ENCODE data around the gene CHST15.

The CHST15 gene

GRCh38 chr10:124078028-124078427 is 15.4 kb downstream of the CHST15 start:
- no peak for DNase-seq

GRCh38 chr10:124077208-124077993 is 16.0 kb downstream of the CHST15 start:
- DNase-seq, result no peak

- no peak for DNase-seq
These were observed 17.2 kb downstream of the CHST15 start for GRCh38 chr10:124076148-124076733.

- no peak for DNase-seq
These were observed 18.0 kb downstream of the CHST15 start for GRCh38 chr10:124075231-124075955.

- DNase-seq, result no peak
These were observed 18.8 kb downstream of the CHST15 start for GRCh38 chr10:124074501-124075109.

- no peak for DNase-seq
These were observed 19.4 kb downstream of the CHST15 start for GRCh38 chr10:124073978-124074377.

GRCh38 chr10:124072541-124072940 is 20.9 kb downstream of the CHST15 start:
- DNase-seq, result no peak

- DNase-seq, result no peak
These were observed 21.3 kb downstream of the CHST15 start for GRCh38 chr10:124072106-124072505.

- no peak for DNase-seq
These were observed 22.3 kb downstream of the CHST15 start for GRCh38 chr10:124071141-124071540.

GRCh38 chr10:124070666-124071065 is 22.7 kb downstream of the CHST15 start:
- no peak for DNase-seq

- no peak for DNase-seq
These were observed 23.8 kb downstream of the CHST15 start for GRCh38 chr10:124069341-124070264.

- DNase-seq, result no peak
These were observed 24.5 kb downstream of the CHST15 start for GRCh38 chr10:124068929-124069328.

- no peak for DNase-seq
These were observed 25.5 kb downstream of the CHST15 start for GRCh38 chr10:124067825-124068400.

GRCh38 chr10:124066781-124067714 is 26.4 kb downstream of the CHST15 start:
- no peak for DNase-seq

- DNase-seq, result no peak
These were observed 27.2 kb downstream of the CHST15 start for GRCh38 chr10:124066126-124066700.

GRCh38 chr10:124065382-124066125 is 27.8 kb downstream of the CHST15 start:
- DNase-seq, result no peak

- DNase-seq, result no peak
These were observed 28.7 kb downstream of the CHST15 start for GRCh38 chr10:124064676-124065075.

GRCh38 chr10:124063750-124064603 is 29.4 kb downstream of the CHST15 start:
- DNase-seq, result no peak

GRCh38 chr10:124062390-124062789 is 31.0 kb downstream of the CHST15 start:
- DNase-seq, result no peak
